HepG2 (cell line): Measurements from ENCODE around the gene TNFSF11. TPM values are rescaled to one million over a fixed set of nuclear protein-coding genes. Genes with fewer than 3 reads are reported as not detected.

Experiments
- ATAC-seq: fragments of 200-7000 bp; cut with Tn5 transposase; 3 replicates; pipeline ENCODE4 v1.9.1; 2020; ENCODE audit warnings: mild to moderate bottlenecking, moderate library complexity
- BruUV-seq: library from RNA; stranded (reverse); fragments of 400-500 nt; replicated peaks from 2 replicates; lab custom pipeline; 2021; lab: Mats Ljungman, UMichigan
- CTCF ChIA-PET: fragments of 300-600 bp; formaldehyde crosslinking; extraction: SDS; loops from one replicate; lab custom pipeline; 2021; ENCODE audit warnings: low total read pairs, inconsistent platforms, low intra/inter-chr PET ratio; lab: Yijun Ruan, JAX
- POLR2A ChIA-PET: fragments of 350-600 bp; sonication (Branson Sonifier 250); formaldehyde crosslinking; loops from one replicate; lab custom pipeline; 2020; ENCODE audit warnings: antibody characterized with exemption, inconsistent platforms; lab: Yijun Ruan, JAX
- DNase-seq: peaks from one replicate; pipeline ENCODE4 v3.0.0-alpha.2; 2015; ENCODE audit warnings: low spot score
- FAIRE-seq: peaks from 3 replicates; lab custom pipeline; 2011; peaks lifted over from hg19 to GRCh38; lab: Jason Lieb, UNC
- H2AFZ ChIP-seq: one replicate; pipeline ENCODE4 v1.6.1; 2011; ENCODE audit warnings: low read length, inconsistent platforms
- H3K27ac ChIP-seq: fragments of 300-600 bp; 3 replicates; pipeline ENCODE4 v1.8.0; 2011; ENCODE audit warnings: mixed run types, mild to moderate bottlenecking, mixed read lengths, low read length, inconsistent platforms; ENCODE audit not compliant: insufficient read depth; ENCODE audit errors: extremely low read length
- H3K27me3 ChIP-seq, 2 experiments: fragments of 200-600 bp in 1 of 2; 2 replicates in 1 of 2; 3 replicates in 1 of 2; pipeline versions ENCODE4 v1.6.0 to v1.8.0; 2011; ENCODE audit warnings: low read length in 2 of 2, mild to moderate bottlenecking in 2 of 2, moderate library complexity in 2 of 2, inconsistent platforms in 1 of 2; ENCODE audit not compliant: insufficient read depth in 2 of 2, control insufficient read depth in 1 of 2
- H3K36me3 ChIP-seq, 2 experiments: fragments of 200-600 bp in 1 of 2; replicated peaks in 1 of 2; 2 replicates in 1 of 2; 3 replicates in 1 of 2; pipeline versions ENCODE4 v1.5.1 to v1.8.0; 2011; ENCODE audit warnings: low read length in 2 of 2, inconsistent platforms in 1 of 2; ENCODE audit not compliant: insufficient read depth in 2 of 2, control insufficient read depth in 1 of 2
- H3K4me1 ChIP-seq: 2 replicates; pipeline ENCODE4 v1.5.1; 2012; ENCODE audit warnings: low read length, inconsistent platforms; ENCODE audit not compliant: insufficient read depth
- H3K4me2 ChIP-seq: 2 replicates; pipeline ENCODE4 v1.6.0; 2011; ENCODE audit warnings: low read depth, low read length, inconsistent platforms
- H3K4me3 ChIP-seq, 3 experiments: fragments of 200-600 bp in 1 of 3; sonication (generic), shearing (Covaris generic) in 1 of 3; replicated peaks in 1 of 3; 2 replicates each; pipeline ENCODE4 v1.5.1; 2011 to 2016; ENCODE audit warnings: low read length in 3 of 3, inconsistent platforms in 2 of 3, low read depth in 2 of 3, mild to moderate bottlenecking in 2 of 3, control low read depth in 1 of 3, mixed read lengths in 1 of 3; ENCODE audit not compliant: insufficient read depth in 1 of 3
- H3K79me2 ChIP-seq: one replicate; pipeline ENCODE4 v1.6.1; 2011; ENCODE audit warnings: low read length, inconsistent platforms; ENCODE audit not compliant: insufficient read depth
- H3K9ac ChIP-seq: 2 replicates; pipeline ENCODE4 v1.6.0; 2011; ENCODE audit warnings: mild to moderate bottlenecking, low read depth, low read length, inconsistent platforms; ENCODE audit not compliant: insufficient read depth
- H3K9me3 ChIP-seq: 2 replicates; pipeline ENCODE4 v1.5.1; 2012; ENCODE audit warnings: mild to moderate bottlenecking, low read length
- H4K20me1 ChIP-seq: 2 replicates; pipeline ENCODE4 v1.6.0; 2011; ENCODE audit warnings: inconsistent platforms, mild to moderate bottlenecking, low read length, moderate library complexity; ENCODE audit not compliant: insufficient read depth
- ELF1 ChIP-seq: sonication (generic); formaldehyde crosslinking; IDR thresholded peaks from 2 replicates; pipeline ENCODE4 v1.4.0; 2020; ENCODE audit warnings: missing genetic modification reagents
- MAFF ChIP-seq: IDR thresholded peaks from 2 replicates; pipeline ENCODE4 v1.6.1; 2011; ENCODE audit warnings: low read depth, low read length, improper control_type of control experiment
- MAFK ChIP-seq, 2 experiments: IDR thresholded peaks in 1 of 2; conservative IDR thresholded peaks in 1 of 2; 2 replicates each; pipeline ENCODE4 v1.6.1; 2011; ENCODE audit warnings: improper control_type of control experiment in 2 of 2, low read length in 2 of 2
- NR3C1 ChIP-seq: sonication (generic); formaldehyde crosslinking; IDR thresholded peaks from 2 replicates; pipeline ENCODE4 v1.4.0; 2020; ENCODE audit warnings: missing genetic modification reagents
- PRDM4 ChIP-seq: sonication (generic); formaldehyde crosslinking; IDR thresholded peaks from 2 replicates; pipeline ENCODE4 v1.9.0; 2021; ENCODE audit warnings: missing genetic modification reagents, borderline replicate concordance
- ZNF317 ChIP-seq: sonication (generic); formaldehyde crosslinking; IDR thresholded peaks from 2 replicates; pipeline ENCODE4 v1.5.0; 2020; ENCODE audit warnings: mild to moderate bottlenecking, missing genetic modification reagents
- ZNF639 ChIP-seq: conservative IDR thresholded peaks from 2 replicates; pipeline ENCODE4 v1.6.1; 2018; ENCODE audit warnings: missing genetic modification reagents
- WGBS: methylation state at CpG from one replicate; pipeline ENCODE4 v1.1.6; 2017; ENCODE audit warnings: low lambda C conversion rate; 5-methylcytosine and 5-hydroxymethylcytosine counted together
- in situ Hi-C: cut with HindIII; loops from 2 replicates; pipeline ENCODE4 v1.10.0; 2017; ENCODE audit warnings: low pct_unique_long_range_greater_than_20kb; ENCODE audit not compliant: extremely low pct_ligation_motif_present
- intact Hi-C: fragments of 100-400 bp; cut with micrococcal nuclease; formaldehyde crosslinking; loops from one replicate; pipeline ENCODE4 v1.10.0; 2022; ENCODE audit not compliant: unreplicated experiment
- polyA plus RNA-seq, 8 experiments: library from polyadenylated mRNA; depleted of rRNA in 3 of 8; stranded (reverse) in 7 of 8; unstranded in 1 of 8; fragments of >200 nt; fragmentation: Illumina TruSeq in 4 of 8; extraction: Trizol in 4 of 8; gene quantifications; 2 replicates each; pipeline versions ENCODE4 v1.2.1 to v1.2.3, GENCODE V29; 2011 to 2016; ENCODE audit warnings: low read depth in 4 of 8, missing spikeins in 1 of 8, mixed read lengths in 1 of 8; ENCODE audit not compliant: insufficient read depth in 1 of 8
- total RNA-seq, 5 experiments: library from RNA; depleted of rRNA; stranded (reverse); fragments of >200 nt; fragmentation: Illumina TruSeq; extraction: Trizol; gene quantifications; 2 replicates each; pipeline ENCODE4 v1.2.3, GENCODE V29; 2016; ENCODE audit warnings: low read depth in 1 of 5
- TF ChIP-seq, protein P1 (sequence below): sonication (generic); formaldehyde crosslinking; IDR thresholded peaks from 2 replicates; pipeline ENCODE4 v1.4.0; 2020; ENCODE audit warnings: low read depth, mild to moderate bottlenecking, missing genetic modification reagents

TNFSF11 gene
- total and polyA plus RNA-seq, 2 of the 13 experiments (the other 11 are each of a cell fraction or from before 2014, with no cell fraction given), result 0.03 TPM; not detected in 1

DNA sequence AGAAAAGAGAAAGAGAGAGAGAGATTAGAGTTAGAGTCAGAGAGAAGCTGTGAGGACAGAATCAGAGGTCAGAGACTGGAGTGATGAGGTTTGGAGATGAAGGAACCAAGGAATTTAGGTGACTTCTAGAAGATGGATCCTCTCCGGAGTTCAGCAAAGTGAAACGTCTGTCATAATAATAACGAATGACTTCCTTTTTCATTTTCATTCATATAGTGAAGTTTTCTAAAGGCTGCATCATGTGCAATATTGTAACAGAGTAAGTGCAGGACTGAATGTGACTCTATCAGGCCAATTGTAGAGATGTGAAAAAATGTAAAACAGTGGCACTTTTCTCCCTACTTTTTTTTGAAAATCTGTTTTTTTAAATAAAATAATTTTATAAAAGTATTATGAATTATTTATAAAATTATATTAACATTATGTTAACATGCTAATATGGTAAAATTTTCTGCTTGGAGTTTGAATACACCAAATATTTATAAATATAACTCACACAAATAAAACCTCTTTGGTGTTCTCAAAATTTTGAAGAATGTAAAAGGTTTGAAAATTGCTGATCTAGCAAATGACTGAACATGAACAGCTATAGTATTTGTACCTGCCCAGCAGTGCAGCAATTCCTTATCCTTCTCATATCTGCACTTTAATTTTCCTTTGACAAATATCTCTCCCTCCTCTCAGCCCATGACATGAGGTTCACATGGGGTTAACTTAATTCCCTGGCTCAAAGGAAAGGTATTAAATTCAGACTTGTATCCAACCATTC is 4.2 kb upstream of the TNFSF11 start:
- no peak overlapping the region for H3K4me2 ChIP-seq
- TF ChIP-seq ZNF639 (CRISPR knock-in tag) (no peak), MAFF (peak; percentile 90), NR3C1 (CRISPR knock-in tag) (no peak), MAFK (conservative IDR thresholded peaks at IDR 0.05 in 1 of 2, IDR thresholded peaks at IDR 0.05 in 1 of 2; ENCODE audit: low read length in 2 of 2) (peak; percentile 89 to 95)
- ChIA-PET POLR2A (no interaction called here), CTCF (no interaction called here)
- H3K79me2 ChIP-seq, result no peaks in the 10 kb centered on the region
- no peaks in the 10 kb centered on the region for H4K20me1 ChIP-seq
- H2AFZ ChIP-seq, result no peak overlapping the region
- intact Hi-C loops (no loop called here), in situ Hi-C loops (no loop called here)
- no peak overlapping the region for H3K4me3 ChIP-seq
- no peaks in the 10 kb centered on the region for H3K36me3 ChIP-seq
- ATAC-seq (no peak), DNase-seq (no peak), FAIRE-seq (no peak)
- no peak overlapping the region for H3K27ac ChIP-seq
- no peak overlapping the region for H3K9ac ChIP-seq
- no peaks in the 10 kb centered on the region for H3K27me3 ChIP-seq
- H3K4me1 ChIP-seq, result no peaks in the 10 kb centered on the region
- peaks cover 13% of the 10 kb centered on the region; the same call in 1 of the 2 replicates for H3K9me3 ChIP-seq
- 37% methylated on average over 3 of the region's 3 CpGs for WGBS
- no TSS peak for BruUV-seq

DNA sequence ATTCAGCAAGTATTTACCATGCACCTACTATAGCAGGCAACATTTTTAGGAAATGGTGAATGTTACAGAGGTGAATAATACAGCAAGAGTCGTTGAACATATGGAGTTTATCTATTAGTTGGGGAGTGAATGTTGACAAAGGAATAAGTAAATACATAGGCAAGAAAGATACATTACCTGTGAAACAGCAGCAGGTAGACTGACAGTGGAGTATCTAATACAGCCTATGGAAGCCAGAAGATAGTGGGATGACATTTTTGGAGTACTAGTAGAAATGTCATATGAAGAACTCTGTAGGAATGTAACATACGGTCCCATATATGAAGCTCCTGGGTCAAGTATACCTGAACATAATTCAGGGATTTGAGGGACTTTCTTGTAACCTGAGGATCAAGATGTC is 2.1 kb upstream of the TNFSF11 start:
- in situ Hi-C loops (no loop called here), intact Hi-C loops (no loop called here)
- no peaks in the 10 kb centered on the region for H3K9me3 ChIP-seq
- no peak overlapping the region for H3K4me3 ChIP-seq
- ATAC-seq (no peak), FAIRE-seq (no peak), DNase-seq (no peak)
- no TSS peak for BruUV-seq
- no peaks in the 10 kb centered on the region for H3K27me3 ChIP-seq
- H3K4me1 ChIP-seq, result no peaks in the 10 kb centered on the region
- no peak overlapping the region for H3K27ac ChIP-seq
- H3K79me2 ChIP-seq, result no peaks in the 10 kb centered on the region
- TF ChIP-seq, protein P1, sequence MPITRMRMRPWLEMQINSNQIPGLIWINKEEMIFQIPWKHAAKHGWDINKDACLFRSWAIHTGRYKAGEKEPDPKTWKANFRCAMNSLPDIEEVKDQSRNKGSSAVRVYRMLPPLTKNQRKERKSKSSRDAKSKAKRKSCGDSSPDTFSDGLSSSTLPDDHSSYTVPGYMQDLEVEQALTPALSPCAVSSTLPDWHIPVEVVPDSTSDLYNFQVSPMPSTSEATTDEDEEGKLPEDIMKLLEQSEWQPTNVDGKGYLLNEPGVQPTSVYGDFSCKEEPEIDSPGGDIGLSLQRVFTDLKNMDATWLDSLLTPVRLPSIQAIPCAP, result no peak
- TF ChIP-seq ELF1 (CRISPR knock-in tag), result no peak
- peak; percentile 89 for TF ChIP-seq ZNF317 (CRISPR knock-in tag)
- TF ChIP-seq PRDM4 (CRISPR knock-in tag), result no peak
- TF ChIP-seq, all 625 proteins: peak for 1
- H3K36me3 ChIP-seq, result no peaks in the 10 kb centered on the region
- POLR2A ChIA-PET, result no interaction called here
- H2AFZ ChIP-seq, result no peak overlapping the region
- 22% methylated on average over 2 of the region's 2 CpGs for WGBS
- CTCF ChIA-PET, result no interaction called here
- no peak overlapping the region for H3K9ac ChIP-seq
- no peaks in the 10 kb centered on the region for H4K20me1 ChIP-seq
- no peak overlapping the region for H3K4me2 ChIP-seq
